ENCODE results near the gene PRKCB.

PRKCB gene

GRCh38 chr16:24170407-24170806 lies 334.6 kb downstream of the PRKCB start:
- TF ChIP-seq, protein P1, sequence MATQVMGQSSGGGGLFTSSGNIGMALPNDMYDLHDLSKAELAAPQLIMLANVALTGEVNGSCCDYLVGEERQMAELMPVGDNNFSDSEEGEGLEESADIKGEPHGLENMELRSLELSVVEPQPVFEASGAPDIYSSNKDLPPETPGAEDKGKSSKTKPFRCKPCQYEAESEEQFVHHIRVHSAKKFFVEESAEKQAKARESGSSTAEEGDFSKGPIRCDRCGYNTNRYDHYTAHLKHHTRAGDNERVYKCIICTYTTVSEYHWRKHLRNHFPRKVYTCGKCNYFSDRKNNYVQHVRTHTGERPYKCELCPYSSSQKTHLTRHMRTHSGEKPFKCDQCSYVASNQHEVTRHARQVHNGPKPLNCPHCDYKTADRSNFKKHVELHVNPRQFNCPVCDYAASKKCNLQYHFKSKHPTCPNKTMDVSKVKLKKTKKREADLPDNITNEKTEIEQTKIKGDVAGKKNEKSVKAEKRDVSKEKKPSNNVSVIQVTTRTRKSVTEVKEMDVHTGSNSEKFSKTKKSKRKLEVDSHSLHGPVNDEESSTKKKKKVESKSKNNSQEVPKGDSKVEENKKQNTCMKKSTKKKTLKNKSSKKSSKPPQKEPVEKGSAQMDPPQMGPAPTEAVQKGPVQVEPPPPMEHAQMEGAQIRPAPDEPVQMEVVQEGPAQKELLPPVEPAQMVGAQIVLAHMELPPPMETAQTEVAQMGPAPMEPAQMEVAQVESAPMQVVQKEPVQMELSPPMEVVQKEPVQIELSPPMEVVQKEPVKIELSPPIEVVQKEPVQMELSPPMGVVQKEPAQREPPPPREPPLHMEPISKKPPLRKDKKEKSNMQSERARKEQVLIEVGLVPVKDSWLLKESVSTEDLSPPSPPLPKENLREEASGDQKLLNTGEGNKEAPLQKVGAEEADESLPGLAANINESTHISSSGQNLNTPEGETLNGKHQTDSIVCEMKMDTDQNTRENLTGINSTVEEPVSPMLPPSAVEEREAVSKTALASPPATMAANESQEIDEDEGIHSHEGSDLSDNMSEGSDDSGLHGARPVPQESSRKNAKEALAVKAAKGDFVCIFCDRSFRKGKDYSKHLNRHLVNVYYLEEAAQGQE (IDR thresholded peaks at IDR 0.05; ENCODE audit: insufficient read depth in 1 of 2, low read depth in 2 of 2, low read length in 2 of 2), result no peak
- TF ChIP-seq FOXP2 (optimal IDR thresholded peaks at IDR 0.05; ENCODE audit: borderline replicate concordance, extremely low read depth, extremely low read length, insufficient read depth) (no peak), POLR2AphosphoS5 (IDR thresholded peaks at IDR 0.05; ENCODE audit: low read depth, low read length) (no peak)

- TF ChIP-seq FOXP2 (optimal IDR thresholded peaks at IDR 0.05; ENCODE audit: borderline replicate concordance, extremely low read depth, extremely low read length, insufficient read depth) (no peak), POLR2AphosphoS5 (IDR thresholded peaks at IDR 0.05; ENCODE audit: low read depth, low read length) (no peak), TAF1 (IDR thresholded peaks at IDR 0.05; ENCODE audit: borderline replicate concordance, insufficient read depth, low read length) (no peak), SIN3A (IDR thresholded peaks at IDR 0.05; ENCODE audit: borderline replicate concordance, insufficient read depth, low read length) (no peak)
- TF ChIP-seq, protein P1 (IDR thresholded peaks at IDR 0.05; ENCODE audit: insufficient read depth in 1 of 2, low read depth in 2 of 2, low read length in 2 of 2), result no peak
Measured at GRCh38 chr16:24174504-24174903, 338.7 kb downstream of the PRKCB start.

GRCh38 chr16:24174957-24175356 lies 339.2 kb downstream of the PRKCB start:
- TF ChIP-seq FOXP2 (optimal IDR thresholded peaks at IDR 0.05; ENCODE audit: borderline replicate concordance, extremely low read depth, extremely low read length, insufficient read depth) (no peak), TAF1 (IDR thresholded peaks at IDR 0.05; ENCODE audit: borderline replicate concordance, insufficient read depth, low read length) (no peak)

DNA sequence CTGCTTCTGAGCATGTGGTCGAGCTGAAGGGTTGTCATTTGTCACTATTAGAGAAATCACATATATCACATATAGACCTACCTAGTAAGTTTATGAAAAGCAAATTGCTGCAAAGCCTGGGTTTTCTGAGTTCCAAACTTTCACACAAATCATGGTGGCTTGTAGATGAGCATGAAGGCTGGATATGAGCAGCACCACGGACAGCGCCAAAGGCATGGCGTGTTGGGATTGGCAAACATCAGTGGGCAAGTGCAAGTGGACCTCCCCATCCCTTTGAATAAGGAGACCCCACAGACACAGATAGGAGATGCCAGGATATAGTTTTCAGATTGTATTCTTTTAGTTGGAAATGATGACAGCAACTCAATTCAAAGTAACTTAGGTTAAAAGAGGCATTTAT lies 342.7 kb downstream of the PRKCB start:
- TF ChIP-seq FOXP2 (optimal IDR thresholded peaks at IDR 0.05; ENCODE audit: borderline replicate concordance, extremely low read depth, extremely low read length, insufficient read depth) (no peak), SIN3A (IDR thresholded peaks at IDR 0.05; ENCODE audit: borderline replicate concordance, insufficient read depth, low read length) (no peak)
- TF ChIP-seq, protein P1 (IDR thresholded peaks at IDR 0.05; ENCODE audit: insufficient read depth in 1 of 2, low read depth in 2 of 2, low read length in 2 of 2), result peak; percentile 81 to 95

GRCh38 chr16:24180451-24180850 lies 344.7 kb downstream of the PRKCB start:
- TF ChIP-seq SIN3A (IDR thresholded peaks at IDR 0.05; ENCODE audit: borderline replicate concordance, insufficient read depth, low read length) (no peak), POLR2AphosphoS5 (IDR thresholded peaks at IDR 0.05; ENCODE audit: low read depth, low read length) (no peak), FOXP2 (optimal IDR thresholded peaks at IDR 0.05; ENCODE audit: borderline replicate concordance, extremely low read depth, extremely low read length, insufficient read depth) (no peak), TAF1 (IDR thresholded peaks at IDR 0.05; ENCODE audit: borderline replicate concordance, insufficient read depth, low read length) (no peak)
- TF ChIP-seq, protein P1 (IDR thresholded peaks at IDR 0.05; ENCODE audit: insufficient read depth in 1 of 2, low read depth in 2 of 2, low read length in 2 of 2), result no peak

Measured in PFSK-1 (cell line).